Smooth muscle cell (in vitro differentiated cells): ENCODE measurements around the gene PEMT. TPM values are rescaled to one million over a fixed set of nuclear protein-coding genes. Genes with fewer than 3 reads are reported as not detected.

Source experiments
- DNase-seq: peaks from one replicate; lab custom pipeline; 2025; ENCODE audit not compliant: unreplicated experiment; lab: John Stamatoyannopoulos, UW
- H2AFZ ChIP-seq: fragments of 200-600 bp; sonication (generic); 2 replicates; pipeline ENCODE4 v1.6.0; 2016; ENCODE audit warnings: antibody characterized with exemption, low read depth, mild to moderate bottlenecking
- H3F3A ChIP-seq: fragments of 200-600 bp; sonication (generic); 2 replicates; pipeline ENCODE4 v1.6.0; 2017; ENCODE audit warnings: antibody characterized with exemption, low read depth
- H3K27ac ChIP-seq: fragments of 200-600 bp; sonication (generic); 2 replicates; pipeline ENCODE4 v1.5.1; 2016; ENCODE audit warnings: low read depth, mild to moderate bottlenecking
- H3K27me3 ChIP-seq: fragments of 200-600 bp; sonication (generic); 2 replicates; pipeline ENCODE4 v1.6.1; 2016; ENCODE audit warnings: low read depth, mild to moderate bottlenecking
- H3K36me3 ChIP-seq: fragments of 200-600 bp; sonication (generic); 2 replicates; pipeline ENCODE4 v1.5.1; 2016; ENCODE audit warnings: low read depth
- H3K4me1 ChIP-seq: fragments of 200-600 bp; sonication (generic); 2 replicates; pipeline ENCODE4 v1.5.1; 2016; ENCODE audit warnings: low read depth
- H3K4me2 ChIP-seq: fragments of 200-600 bp; sonication (generic); 2 replicates; pipeline ENCODE4 v1.6.0; 2016; ENCODE audit warnings: mild to moderate bottlenecking
- H3K4me3 ChIP-seq: fragments of 200-600 bp; sonication (generic); 2 replicates; pipeline ENCODE4 v1.5.1; 2016; ENCODE audit warnings: mild to moderate bottlenecking
- H3K79me2 ChIP-seq: fragments of 200-600 bp; sonication (generic); 2 replicates; pipeline ENCODE4 v1.6.0; 2016; ENCODE audit warnings: low read depth, mild to moderate bottlenecking
- H3K9ac ChIP-seq: fragments of 200-600 bp; sonication (generic); 2 replicates; pipeline ENCODE4 v1.6.0; 2016; ENCODE audit warnings: low read depth
- H3K9me3 ChIP-seq: fragments of 200-600 bp; sonication (generic); replicated peaks from 2 replicates; pipeline ENCODE4 v1.5.1; 2016; ENCODE audit warnings: low read depth
- H4K20me1 ChIP-seq: fragments of 200-600 bp; sonication (generic); 2 replicates; pipeline ENCODE4 v1.6.0; 2016; ENCODE audit warnings: low read depth
- CTCF ChIP-seq: fragments of 200-600 bp; sonication (generic); IDR thresholded peaks from 2 replicates; pipeline ENCODE4 v1.5.1; 2017; ENCODE audit warnings: borderline replicate concordance, mild to moderate bottlenecking, antibody characterized with exemption; ENCODE audit not compliant: insufficient read depth, poor library complexity, severe bottlenecking
- WGBS: methylation state at CpG from one replicate; pipeline ENCODE4 v1.1.7; 2016; ENCODE audit warnings: low lambda C conversion rate; 5-methylcytosine and 5-hydroxymethylcytosine counted together
- polyA plus RNA-seq: library from polyadenylated mRNA; unstranded; fragments of >200 nt; fragmentation: Nextera tagmentation; extraction: Ambion mirVana; gene quantifications from 2 replicates; pipeline ENCODE4 v1.2.1, GENCODE V29; 2016
- total RNA-seq: library from RNA; depleted of rRNA; stranded (reverse); fragments of >200 nt; gene quantifications from 2 replicates; pipeline ENCODE4 v1.2.3, GENCODE V29; 2014

PEMT gene
- total and polyA plus RNA-seq, 2 experiments from 2014 or later: 43.8 to 69.9 TPM

- no peak for DNase-seq
- H3K4me1 ChIP-seq: no peaks in the 10 kb centered on the region
- 90% methylated on average over 14 of the region's 14 CpGs for WGBS
Observed at GRCh38 chr17:17526369-17526768, 65.1 kb downstream of the PEMT start.

GRCh38 chr17:17525956-17526355, 65.6 kb downstream of the PEMT start:
- no peak for TF ChIP-seq CTCF
- Histone ChIP-seq H3K27ac (no peak overlapping the region), H3K36me3 (no peaks in the 10 kb centered on the region), H3K4me2 (no peak overlapping the region), H2AFZ (no peak overlapping the region), H3K9me3 (no peaks in the 10 kb centered on the region), H4K20me1 (peaks cover 2% of the 10 kb centered on the region), H3F3A (no peaks in the 10 kb centered on the region), H3K4me3 (no peak overlapping the region), H3K4me1 (no peaks in the 10 kb centered on the region), H3K9ac (no peak overlapping the region), H3K79me2 (no peaks in the 10 kb centered on the region), H3K27me3 (no peaks in the 10 kb centered on the region)
- 94% methylated on average over 6 of the region's 6 CpGs for WGBS
- DNase-seq: no peak

More at GRCh38 chr17:17526369-17526768, 65.1 kb downstream of the PEMT start:
- Histone ChIP-seq H2AFZ (no peak overlapping the region), H4K20me1 (peaks cover 4% of the 10 kb centered on the region), H3K9ac (no peak overlapping the region), H3K27ac (no peak overlapping the region), H3K4me2 (no peak overlapping the region), H3K36me3 (no peaks in the 10 kb centered on the region), H3K27me3 (no peaks in the 10 kb centered on the region), H3K79me2 (no peaks in the 10 kb centered on the region), H3F3A (no peaks in the 10 kb centered on the region), H3K4me3 (no peak overlapping the region), H3K9me3 (no peaks in the 10 kb centered on the region)
- TF ChIP-seq CTCF: no peak

- Histone ChIP-seq H3K36me3 (no peaks in the 10 kb centered on the region), H4K20me1 (no peaks in the 10 kb centered on the region), H3K4me2 (no peak overlapping the region), H3F3A (no peaks in the 10 kb centered on the region), H3K9ac (no peak overlapping the region), H3K4me3 (no peak overlapping the region), H3K27me3 (no peaks in the 10 kb centered on the region), H3K79me2 (no peaks in the 10 kb centered on the region), H3K27ac (no peak overlapping the region), H3K9me3 (no peaks in the 10 kb centered on the region), H2AFZ (no peak overlapping the region), H3K4me1 (no peaks in the 10 kb centered on the region)
- 91% methylated on average over 15 of the region's 15 CpGs for WGBS
- no peak for DNase-seq
- TF ChIP-seq CTCF: no peak
Observed at GRCh38 chr17:17525311-17525710, 66.2 kb downstream of the PEMT start.

- Histone ChIP-seq H3K36me3 (no peaks in the 10 kb centered on the region), H3K27me3 (no peaks in the 10 kb centered on the region), H2AFZ (no peak overlapping the region), H3K4me3 (no peak overlapping the region), H3K79me2 (no peaks in the 10 kb centered on the region), H3K4me2 (no peak overlapping the region), H3K4me1 (no peaks in the 10 kb centered on the region), H3K9me3 (no peaks in the 10 kb centered on the region), H3K27ac (no peak overlapping the region), H3F3A (no peaks in the 10 kb centered on the region), H3K9ac (no peak overlapping the region), H4K20me1 (no peaks in the 10 kb centered on the region)
- WGBS: 95% methylated on average over 17 of the region's 19 CpGs
- no peak for DNase-seq
- TF ChIP-seq CTCF: no peak
Observed at GRCh38 chr17:17523731-17524490, 67.6 kb downstream of the PEMT start.
